ENCODE data around the gene TNS4. TPM values are rescaled to one million over a fixed set of nuclear protein-coding genes. Genes with fewer than 3 reads are reported as not detected.
"Not testable (repeated sequence)": the region's sequence is repeated elsewhere in the genome, so short reads cannot be mapped to it uniquely, and the experiment has no call there.

The TNS4 gene
- total RNA-seq, 1 experiment from 2014 or later, result 0.21 TPM

- Mint-ChIP-seq H3K9me3 (ENCODE audit: low read depth, unreplicated experiment) (no peaks in the 10 kb centered on the region), H3K4me3 (ENCODE audit: low read depth, unreplicated experiment) (no peak overlapping the region), H3K4me1 (ENCODE audit: low read depth, unreplicated experiment) (peaks cover 20% of the 10 kb centered on the region), H3K27ac (ENCODE audit: unreplicated experiment) (peak overlapping the region; percentile 5), H3K27me3 (ENCODE audit: unreplicated experiment) (peaks cover 25% of the 10 kb centered on the region), H3K36me3 (ENCODE audit: insufficient read depth, unreplicated experiment) (peaks cover 4% of the 10 kb centered on the region)
- TF ChIP-seq, protein P1, sequence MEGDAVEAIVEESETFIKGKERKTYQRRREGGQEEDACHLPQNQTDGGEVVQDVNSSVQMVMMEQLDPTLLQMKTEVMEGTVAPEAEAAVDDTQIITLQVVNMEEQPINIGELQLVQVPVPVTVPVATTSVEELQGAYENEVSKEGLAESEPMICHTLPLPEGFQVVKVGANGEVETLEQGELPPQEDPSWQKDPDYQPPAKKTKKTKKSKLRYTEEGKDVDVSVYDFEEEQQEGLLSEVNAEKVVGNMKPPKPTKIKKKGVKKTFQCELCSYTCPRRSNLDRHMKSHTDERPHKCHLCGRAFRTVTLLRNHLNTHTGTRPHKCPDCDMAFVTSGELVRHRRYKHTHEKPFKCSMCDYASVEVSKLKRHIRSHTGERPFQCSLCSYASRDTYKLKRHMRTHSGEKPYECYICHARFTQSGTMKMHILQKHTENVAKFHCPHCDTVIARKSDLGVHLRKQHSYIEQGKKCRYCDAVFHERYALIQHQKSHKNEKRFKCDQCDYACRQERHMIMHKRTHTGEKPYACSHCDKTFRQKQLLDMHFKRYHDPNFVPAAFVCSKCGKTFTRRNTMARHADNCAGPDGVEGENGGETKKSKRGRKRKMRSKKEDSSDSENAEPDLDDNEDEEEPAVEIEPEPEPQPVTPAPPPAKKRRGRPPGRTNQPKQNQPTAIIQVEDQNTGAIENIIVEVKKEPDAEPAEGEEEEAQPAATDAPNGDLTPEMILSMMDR (IDR thresholded peaks at IDR 0.05; ENCODE audit: unreplicated experiment), result no peak
- CTCF ChIA-PET, result interaction anchor here (0.6 to 68.2 kb wide), 37 partner anchors 13 to 921 kb away, joined by 3 to 4142 read pairs (median 4); partner anchors contain the start of genes CCR7, IGFBP4 and TOP2A
- no peak for DNase-seq
- BruUV-seq (replicated peaks), result no TSS peak
- intact Hi-C loops (cut with micrococcal nuclease; ENCODE audit: unreplicated experiment), result no loop called here
These were observed 47.1 kb upstream of the TNS4 start for GRCh38 chr17:40548491-40548981.

DNA sequence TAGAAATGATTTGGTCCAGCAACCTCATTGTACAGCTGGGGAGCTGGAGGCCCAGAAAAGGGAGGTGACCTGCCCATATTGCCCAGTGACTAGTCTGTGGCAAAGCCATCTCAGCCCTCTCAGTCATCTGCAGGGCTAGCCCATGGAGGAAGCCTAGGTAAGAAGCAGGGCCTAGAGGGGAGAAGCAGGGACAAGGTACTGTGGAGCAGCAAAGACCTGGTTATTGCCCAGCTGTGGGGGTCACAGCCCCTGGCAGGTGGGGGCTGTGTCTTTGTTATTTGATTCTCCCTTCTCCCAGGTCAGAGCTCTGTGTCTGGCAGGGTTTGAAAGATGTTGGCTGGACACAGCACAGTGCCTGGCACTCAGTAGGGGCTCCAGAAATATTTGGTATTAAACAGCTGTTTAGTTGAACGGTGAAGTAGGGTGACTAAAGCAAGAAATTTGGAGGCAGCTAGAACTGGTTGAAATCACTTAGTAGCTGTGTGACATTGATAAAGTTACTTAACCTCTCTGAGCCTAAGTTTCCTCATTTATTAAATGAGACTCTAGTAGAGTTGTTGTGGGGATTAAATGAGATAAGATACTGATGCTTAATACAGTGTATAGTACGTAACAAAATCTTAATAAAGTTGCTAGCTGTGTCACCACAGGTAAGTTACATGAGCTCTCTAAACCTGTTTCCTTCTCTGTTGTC lies 46.5 kb upstream of the TNS4 start:
- BruUV-seq (replicated peaks), result no TSS peak
- Mint-ChIP-seq H3K27me3 (ENCODE audit: unreplicated experiment) (peaks cover 26% of the 10 kb centered on the region), H3K36me3 (ENCODE audit: insufficient read depth, unreplicated experiment) (peaks cover 4% of the 10 kb centered on the region), H3K27ac (ENCODE audit: unreplicated experiment) (no peak overlapping the region), H3K9me3 (ENCODE audit: low read depth, unreplicated experiment) (no peaks in the 10 kb centered on the region), H3K4me1 (ENCODE audit: low read depth, unreplicated experiment) (peaks cover 20% of the 10 kb centered on the region), H3K4me3 (ENCODE audit: low read depth, unreplicated experiment) (no peak overlapping the region)
- TF ChIP-seq, protein P1 (IDR thresholded peaks at IDR 0.05; ENCODE audit: unreplicated experiment), result no peak
- no peak for DNase-seq
- CTCF ChIA-PET, result interaction anchor here (0.6 to 68.2 kb wide), 28 partner anchors 13 to 842 kb away, joined by 3 to 4142 read pairs (median 4); partner anchors contain the start of genes CCR7, IGFBP4 and TOP2A
- intact Hi-C loops (cut with micrococcal nuclease; ENCODE audit: unreplicated experiment), result no loop called here

DNA sequence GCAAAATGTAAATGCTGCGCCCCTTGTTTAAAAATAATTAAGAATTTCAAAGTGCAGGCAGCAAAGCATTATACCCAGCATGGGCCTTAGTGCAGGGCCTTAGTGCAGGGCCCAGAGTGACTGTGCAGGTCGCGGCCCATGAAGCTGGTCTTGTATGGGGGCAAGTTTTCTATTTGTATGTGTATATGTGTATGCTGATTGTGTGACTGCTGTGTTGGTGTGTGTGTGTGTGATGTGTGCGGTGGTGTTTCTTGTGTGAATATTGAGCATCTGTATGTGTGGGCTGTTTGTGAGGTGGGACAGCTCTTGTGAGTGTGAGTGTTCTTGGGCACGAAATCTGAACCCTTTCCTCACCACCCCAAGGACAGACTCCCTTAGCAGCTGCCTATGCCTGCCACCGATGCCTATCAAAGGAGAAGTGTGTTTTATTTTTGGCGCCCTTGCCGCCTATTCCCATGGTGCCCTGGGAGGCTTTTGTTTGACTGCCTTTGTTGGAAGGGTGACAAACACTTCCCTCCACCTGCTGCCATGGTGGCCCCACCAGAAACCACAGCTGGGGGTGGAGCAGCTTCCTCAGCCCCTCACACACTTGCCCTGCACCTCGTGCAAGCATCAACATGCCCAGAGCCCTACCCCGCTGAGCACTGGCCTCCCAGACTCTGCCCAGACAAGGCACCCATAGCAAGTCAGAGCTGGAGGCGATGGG lies 45.8 kb upstream of the TNS4 start:
- Mint-ChIP-seq H3K27me3 (ENCODE audit: unreplicated experiment) (peaks cover 26% of the 10 kb centered on the region), H3K4me3 (ENCODE audit: low read depth, unreplicated experiment) (no peak overlapping the region), H3K27ac (ENCODE audit: unreplicated experiment) (no peak overlapping the region), H3K9me3 (ENCODE audit: low read depth, unreplicated experiment) (no peaks in the 10 kb centered on the region), H3K4me1 (ENCODE audit: low read depth, unreplicated experiment) (peaks cover 20% of the 10 kb centered on the region), H3K36me3 (ENCODE audit: insufficient read depth, unreplicated experiment) (peaks cover 4% of the 10 kb centered on the region)
- CTCF ChIA-PET, result interaction anchor here (0.5 to 68.2 kb wide), 17 partner anchors 14 to 702 kb away, joined by 3 to 4142 read pairs (median 5); partner anchors contain the start of genes CCR7, IGFBP4 and TOP2A
- BruUV-seq (replicated peaks), result no TSS peak
- no peak for DNase-seq
- intact Hi-C loops (cut with micrococcal nuclease; ENCODE audit: unreplicated experiment), result no loop called here
- TF ChIP-seq, protein P1 (IDR thresholded peaks at IDR 0.05; ENCODE audit: unreplicated experiment), result no peak

DNA sequence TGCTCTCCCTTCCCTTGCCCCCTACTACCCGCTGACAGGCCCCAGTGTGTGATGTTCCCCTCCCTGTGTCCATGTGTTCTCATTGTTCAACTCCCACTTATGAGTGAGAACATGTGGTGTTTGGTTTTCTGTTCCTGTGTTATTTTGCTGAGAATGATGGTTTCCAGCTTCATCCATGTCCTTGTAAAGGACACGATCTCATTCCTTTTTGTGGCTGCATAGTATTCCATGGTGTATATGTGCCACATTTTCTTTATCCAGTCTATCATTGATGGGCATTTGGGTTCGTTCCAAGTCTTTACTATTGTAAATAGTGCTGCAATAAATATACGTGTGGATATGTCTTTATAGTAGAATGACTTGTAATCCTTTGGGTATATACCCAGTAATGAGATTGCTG lies 45.1 kb upstream of the TNS4 start:
- H3K4me1 Mint-ChIP-seq (ENCODE audit: low read depth, unreplicated experiment), result peaks cover 20% of the 10 kb centered on the region
- DNase-seq; H3K27ac Mint-ChIP-seq (ENCODE audit: unreplicated experiment); H3K9me3 Mint-ChIP-seq (ENCODE audit: low read depth, unreplicated experiment); intact Hi-C loops (cut with micrococcal nuclease; ENCODE audit: unreplicated experiment); H3K36me3 Mint-ChIP-seq (ENCODE audit: insufficient read depth, unreplicated experiment); H3K4me3 Mint-ChIP-seq (ENCODE audit: low read depth, unreplicated experiment); BruUV-seq (replicated peaks): not testable (repeated sequence)
- peaks cover 26% of the 10 kb centered on the region for H3K27me3 Mint-ChIP-seq (ENCODE audit: unreplicated experiment)
- CTCF ChIA-PET, result interaction anchor here (0.5 to 68.2 kb wide), 11 partner anchors 10 to 701 kb away, joined by 3 to 4142 read pairs (median 7); partner anchors contain the start of genes CCR7 and IGFBP4
